ENCODE results near the gene MARCHF5. TPM values are rescaled to one million over a fixed set of nuclear protein-coding genes. Genes with fewer than 3 reads are reported as not detected.

The MARCHF5 gene
- total RNA-seq, 1 experiment from 2014 or later: 66.2 TPM

- ChIA-PET CTCF (interaction anchor here (0.6 to 2.1 kb wide), 9 partner anchors 10 to 1071 kb away, joined by 3 to 25 read pairs (median 4); partner anchors contain the start of gene PCGF5), POLR2A (interaction anchor here (0.5 to 0.7 kb wide), 3 partner anchors 80 to 347 kb away, joined by 3 to 4 read pairs (median 4); no protein-coding TSS in a partner anchor)
- H3K36me3 ChIP-seq (ENCODE audit: control insufficient read depth, insufficient read depth, low read length): no peaks in the 10 kb centered on the region; the same call in 1 of the 2 replicates
- in situ Hi-C loops (cut with HindIII; ENCODE audit: low pct_unique_long_range_greater_than_20kb, low sequenced_read_pairs) (no loop called here), intact Hi-C loops (cut with micrococcal nuclease; ENCODE audit: unreplicated experiment) (loop anchor here (1.0 to 5.0 kb wide), 3 partner anchors 49 to 204 kb away; no protein-coding TSS in a partner anchor)
- ATAC-seq (no peak; the same call in 1 of the 2 replicates), DNase-seq (ENCODE audit: low read depth, low spot score) (no peak)
- peak overlapping the region; percentile 87 to 91 for H3K4me3 ChIP-seq (ENCODE audit: low read depth in 2 of 2, low read length in 2 of 2)
- peaks cover 6% of the 10 kb centered on the region; the same call in 1 of the 2 replicates for H3K4me1 ChIP-seq (ENCODE audit: control insufficient read depth, insufficient read depth, low read length)
- TF ChIP-seq TCF7L2 (IDR thresholded peaks at IDR 0.05; ENCODE audit: low read depth, low read length) (no peak), POLR2AphosphoS5 (IDR thresholded peaks at IDR 0.05; ENCODE audit: low read depth, low read length) (no peak), CTCF (IDR thresholded peaks at IDR 0.05) (no peak), REST (IDR thresholded peaks at IDR 0.05; ENCODE audit: insufficient read depth in 1 of 2, low read depth in 2 of 2, low read length in 1 of 2) (no peak), SIN3A (IDR thresholded peaks at IDR 0.05; ENCODE audit: borderline replicate concordance, insufficient read depth, low read depth, low read length) (no peak)
- no peaks in the 10 kb centered on the region for H3K27me3 ChIP-seq (ENCODE audit: control insufficient read depth, insufficient read depth, low read length)
- no peaks in the 10 kb centered on the region for H3K9me3 ChIP-seq (ENCODE audit: control insufficient read depth, insufficient read depth, low read depth, low read length)
- no TSS peak for BruUV-seq (replicated peaks)
- H3K27ac ChIP-seq (ENCODE audit: low read length): peak overlapping the region; percentile 84
Observed at GRCh38 chr10:92291616-92291865, 574 bp downstream of the MARCHF5 start.

- no TSS peak for BruUV-seq (replicated peaks)
- CTCF ChIA-PET: interaction anchor here (1.0 to 1.6 kb wide), 2 partner anchors 9 to 212 kb away, joined by 4 to 7 read pairs; no protein-coding TSS in a partner anchor
- no peak for DNase-seq (ENCODE audit: low read depth, low spot score)
Observed at GRCh38 chr10:92291921-92292845, 1.2 kb downstream of the MARCHF5 start.

More at GRCh38 chr10:92291921-92292845, 1.2 kb downstream of the MARCHF5 start:
- Histone ChIP-seq H3K4me1 (ENCODE audit: control insufficient read depth, insufficient read depth, low read length) (peaks cover 6% of the 10 kb centered on the region; the same call in 1 of the 2 replicates), H3K9me3 (ENCODE audit: control insufficient read depth, insufficient read depth, low read depth, low read length) (no peaks in the 10 kb centered on the region), H3K36me3 (ENCODE audit: control insufficient read depth, insufficient read depth, low read length) (no peaks in the 10 kb centered on the region; the same call in 1 of the 2 replicates), H3K27me3 (ENCODE audit: control insufficient read depth, insufficient read depth, low read length) (no peaks in the 10 kb centered on the region), H3K27ac (ENCODE audit: low read length) (peak overlapping the region; percentile 84), H3K4me3 (ENCODE audit: low read depth in 2 of 2, low read length in 2 of 2) (peak overlapping the region; percentile 87 to 91)
- in situ Hi-C loops (cut with HindIII; ENCODE audit: low pct_unique_long_range_greater_than_20kb, low sequenced_read_pairs): no loop called here
- ATAC-seq: no peak
- TF ChIP-seq TCF7L2 (IDR thresholded peaks at IDR 0.05; ENCODE audit: low read depth, low read length) (peak; percentile 57), SIN3A (IDR thresholded peaks at IDR 0.05; ENCODE audit: borderline replicate concordance, insufficient read depth, low read depth, low read length) (no peak), CTCF (IDR thresholded peaks at IDR 0.05) (peak; percentile 79)
- intact Hi-C loops (cut with micrococcal nuclease; ENCODE audit: unreplicated experiment): loop anchor here (1.0 to 5.0 kb wide), 3 partner anchors 50 to 205 kb away; no protein-coding TSS in a partner anchor
- POLR2A ChIA-PET: interaction anchor here (0.5 to 1.0 kb wide), 2 partner anchors 10 to 14 kb away, joined by 5 to 6 read pairs; no protein-coding TSS in a partner anchor
